ENCODE data around the gene RET.

The RET gene

GRCh38 chr10:43111101-43111500 lies 34.2 kb downstream of the RET start:
- no peak for DNase-seq

- DNase-seq = no peak
These were observed 35.2 kb downstream of the RET start for GRCh38 chr10:43111921-43112607.

GRCh38 chr10:43112608-43112961 lies 35.7 kb downstream of the RET start:
- no peak for DNase-seq

GRCh38 chr10:43113201-43114087 lies 36.6 kb downstream of the RET start:
- DNase-seq = no peak

GRCh38 chr10:43114088-43114742 lies 37.3 kb downstream of the RET start:
- no peak for DNase-seq

GRCh38 chr10:43114743-43115611 lies 38.1 kb downstream of the RET start:
- no peak for DNase-seq

GRCh38 chr10:43115881-43116595 lies 39.2 kb downstream of the RET start:
- no peak for DNase-seq

- DNase-seq = no peak
These were observed 39.7 kb downstream of the RET start for GRCh38 chr10:43116596-43116995.

GRCh38 chr10:43117031-43117776 lies 40.3 kb downstream of the RET start:
- DNase-seq = no peak

- DNase-seq = no peak
These were observed 41.1 kb downstream of the RET start for GRCh38 chr10:43117777-43118583.

GRCh38 chr10:43118631-43119415 lies 42.0 kb downstream of the RET start:
- no peak for DNase-seq

GRCh38 chr10:43119416-43120115 lies 42.7 kb downstream of the RET start:
- no peak for DNase-seq

- no peak for DNase-seq
These were observed 43.5 kb downstream of the RET start for GRCh38 chr10:43120116-43120928.

- no peak for DNase-seq
These were observed 44.1 kb downstream of the RET start for GRCh38 chr10:43120929-43121314.

- DNase-seq = no peak
These were observed 44.6 kb downstream of the RET start for GRCh38 chr10:43121444-43121843.

- DNase-seq = no peak
These were observed 45.2 kb downstream of the RET start for GRCh38 chr10:43122096-43122495.

GRCh38 chr10:43122826-43123225 lies 46.0 kb downstream of the RET start:
- DNase-seq = no peak
